Right ventricle myocardium inferior (tissue), 1 donor: ENCODE measurements around the gene TRIM54. TPM values are rescaled to one million over a fixed set of nuclear protein-coding genes. Genes with fewer than 3 reads are reported as not detected.
A peak's percentile ranks its signal among the peaks of the same experiment; 100 is the strongest.
"Not testable (repeated sequence)": the region's sequence is repeated elsewhere in the genome, so short reads cannot be mapped to it uniquely, and the experiment has no call there.

Experiments
- ATAC-seq: fragments of 200-7000 bp; cut with Tn5 transposase; one replicate; pipeline ENCODE4 v1.9.1; 2020; ENCODE audit warnings: mild to moderate bottlenecking, moderate library complexity
- DNase-seq: peaks from one replicate; pipeline ENCODE4 v3.0.0; 2021; ENCODE audit errors: missing footprints
- intact Hi-C: fragments of 100-400 bp; cut with DNase I; formaldehyde crosslinking; loops from one replicate; pipeline ENCODE4 v1.11.0; 2022
- total RNA-seq: library from RNA; stranded (reverse); fragmentation: NEBNext Ultra II Directional; extraction: Animal tissue kit (Norgen Biotek cat#: 25700); gene quantifications from one replicate; pipeline ENCODE4 v1.2.1, GENCODE V29; 2021
- donor health status: DM: no; HTN: yes; CAD: no; lungs with severe emphysema.

The TRIM54 gene
- total RNA-seq, 1 donor from 2014 or later, result 282 TPM

GRCh38 chr2:27322766-27323595 lies 40.8 kb downstream of the TRIM54 start, which contains the start of gene MPV17:
MPV17 (minus strand) TSS chr2:27323097; CDS start chr2:27322517, 580 bp downstream.
- ATAC-seq (peak; percentile 96), DNase-seq (peak; percentile 95)
- intact Hi-C loops, result loop anchor here (1.0 to 2.0 kb wide), 2 partner anchors 41 to 48 kb away; partner anchors contain the start of genes EIF2B4, SNX17 and TRIM54

GRCh38 chr2:27323596-27324285 lies 41.5 kb downstream of the TRIM54 start:
- no peak for DNase-seq
- intact Hi-C loops, result loop anchor here (1.0 to 2.0 kb wide), 2 partner anchors 41 to 47 kb away; partner anchors contain the start of genes EIF2B4, SNX17 and TRIM54
- ATAC-seq, result no peak

GRCh38 chr2:27324720-27325119 lies 42.5 kb downstream of the TRIM54 start:
- intact Hi-C loops, result no loop called here
- no peak for ATAC-seq
- DNase-seq, result no peak

- ATAC-seq (no peak), DNase-seq (no peak)
- intact Hi-C loops, result no loop called here
Observed at GRCh38 chr2:27335311-27335710, 53.1 kb downstream of the TRIM54 start.

DNA sequence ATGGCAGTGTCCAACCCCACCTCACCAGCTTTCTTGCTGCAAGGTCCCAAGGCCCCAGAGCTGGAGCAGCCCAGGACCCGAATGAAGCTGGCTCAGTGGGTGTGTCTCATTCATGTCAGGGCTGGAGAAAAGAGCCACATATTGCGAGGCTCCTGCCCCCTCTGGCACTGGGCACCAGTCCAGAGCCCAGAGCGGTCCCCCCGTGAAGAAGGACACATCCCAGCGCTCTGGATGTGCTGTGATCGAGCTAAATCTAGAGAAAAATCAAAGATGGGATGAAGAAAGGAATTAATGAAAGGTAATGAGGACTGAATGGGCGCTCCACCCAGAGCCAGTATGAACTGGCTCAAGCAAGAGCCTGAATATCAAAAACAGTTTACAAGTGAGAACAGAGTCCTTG lies 53.9 kb downstream of the TRIM54 start:
- DNase-seq, result no peak
- no peak for ATAC-seq
- intact Hi-C loops, result no loop called here

DNA sequence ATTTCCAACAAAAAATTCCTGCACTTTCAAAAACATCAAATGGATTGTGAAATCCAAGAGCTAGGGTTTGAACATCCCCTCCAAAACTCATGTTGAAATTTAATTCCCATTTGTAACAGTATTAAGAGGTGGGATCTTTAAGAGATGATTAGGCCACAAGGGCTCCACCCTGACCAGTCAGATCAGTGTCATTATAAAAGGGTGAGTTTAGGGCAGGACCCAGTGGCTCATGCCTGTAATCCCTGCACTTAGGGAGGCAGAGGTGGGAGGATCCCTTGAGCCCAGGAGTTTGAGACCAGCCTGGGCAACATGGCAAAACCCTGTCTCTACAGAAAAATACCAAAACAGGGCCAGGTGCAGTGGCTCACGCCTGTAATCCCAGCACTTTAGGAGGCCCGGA lies 65.4 kb downstream of the TRIM54 start:
- intact Hi-C loops, result no loop called here
- no peak for ATAC-seq
- no peak for DNase-seq

- ATAC-seq, result no peak
- DNase-seq, result no peak
- intact Hi-C loops, result no loop called here
Observed at GRCh38 chr2:27350106-27350693, 68.0 kb downstream of the TRIM54 start.

GRCh38 chr2:27351802-27352598 lies 69.8 kb downstream of the TRIM54 start:
- intact Hi-C loops, result no loop called here
- ATAC-seq, result no peak
- no peak for DNase-seq

DNA sequence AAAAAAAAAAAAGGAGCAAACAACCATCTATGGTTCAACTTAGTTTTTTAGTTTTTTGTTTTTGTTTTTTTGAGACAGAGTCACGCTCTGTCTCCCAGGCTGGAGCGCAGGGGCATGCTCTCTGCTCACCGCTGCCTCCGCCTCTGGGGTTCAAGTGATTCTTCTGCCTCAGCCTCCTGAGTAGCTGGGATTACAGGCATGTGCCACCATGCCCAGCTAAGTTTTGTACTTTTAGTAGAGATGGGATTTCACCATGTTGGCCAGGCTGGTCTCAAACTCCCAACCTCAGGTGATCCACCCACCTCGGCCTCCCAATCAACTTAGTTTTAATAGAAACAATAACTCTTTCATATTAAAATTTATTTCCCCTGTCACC lies 71.1 kb downstream of the TRIM54 start:
- DNase-seq, intact Hi-C loops, ATAC-seq: not testable (repeated sequence)

DNA sequence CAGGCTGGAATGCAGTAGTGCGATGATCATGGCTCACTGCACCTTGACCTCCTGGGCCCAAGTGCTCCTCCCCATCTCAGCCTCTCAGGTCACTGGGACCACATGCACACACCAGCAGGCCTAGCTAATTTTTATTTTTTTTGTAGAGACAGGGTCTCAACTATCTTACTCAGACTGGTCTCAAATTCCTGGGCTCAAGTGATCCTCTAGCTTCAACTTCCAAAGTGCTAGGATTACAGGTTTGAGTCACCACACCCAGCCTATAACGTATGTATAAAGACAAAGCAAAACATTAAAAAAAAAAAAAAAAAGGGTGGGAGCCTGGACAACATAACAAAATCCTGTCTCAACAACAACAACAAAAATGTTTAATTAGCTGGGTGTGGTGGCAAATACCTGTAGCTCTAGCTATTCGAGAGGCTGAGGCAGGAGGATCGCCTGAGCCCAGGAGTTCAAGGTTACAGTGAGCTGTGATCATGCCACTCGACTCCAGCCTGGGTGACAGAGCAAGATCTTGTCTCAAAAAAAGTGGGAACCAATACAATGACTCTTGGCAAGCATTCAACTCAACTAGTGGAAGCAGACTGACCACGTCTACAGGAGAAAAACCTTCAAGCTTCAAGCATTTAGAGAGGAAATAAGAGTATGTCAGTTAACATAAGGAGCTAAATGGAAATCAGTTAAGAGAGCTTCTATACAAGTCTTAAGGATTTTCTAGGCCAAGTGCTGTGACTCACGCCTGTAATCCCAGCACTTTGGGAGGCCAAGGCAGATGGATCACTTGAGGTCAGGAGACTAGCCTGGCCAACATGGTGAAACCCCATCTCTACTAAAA lies 71.8 kb downstream of the TRIM54 start:
- no peak for ATAC-seq
- DNase-seq, result no peak
- intact Hi-C loops, result loop anchor here (2.0 kb wide), 1 partner anchor 55 kb away; the partner anchor contains the start of gene PPM1G

- ATAC-seq (no peak), DNase-seq (no peak)
- intact Hi-C loops, result loop anchor here (2.0 kb wide), 1 partner anchor 54 kb away; the partner anchor contains the start of gene PPM1G
Observed at GRCh38 chr2:27354597-27354927, 72.3 kb downstream of the TRIM54 start.

- ATAC-seq, result peak; percentile 6
- intact Hi-C loops, result loop anchor here (2.0 kb wide), 1 partner anchor 15 kb away; the partner anchor contains the start of genes EIF2B4 and SNX17
- no peak for DNase-seq
Observed at GRCh38 chr2:27356056-27356381, 73.8 kb downstream of the TRIM54 start.

GRCh38 chr2:27356382-27357181 lies 74.4 kb downstream of the TRIM54 start, which contains the start of gene GTF3C2:
GTF3C2 (minus strand) TSS chr2:27356764; CDS start chr2:27343554, 13,210 bp downstream.
- intact Hi-C loops, result loop anchor here (2.0 kb wide), 1 partner anchor 14 kb away; the partner anchor contains the start of genes EIF2B4 and SNX17
- peak; percentile 97 for DNase-seq
- peak; percentile 97 for ATAC-seq
